HEK293 (cell line): ENCODE measurements around the gene CEP295NL.

Experiments
- CTCF ChIA-PET: fragments of 350-600 bp; formaldehyde crosslinking; extraction: SDS; loops from one replicate; lab custom pipeline; 2021; ENCODE audit warnings: antibody characterized with exemption; lab: Yijun Ruan, JAX
- POLR2A ChIA-PET: fragments of 300-600 bp; formaldehyde crosslinking; extraction: SDS; loops from one replicate; lab custom pipeline; 2020; ENCODE audit warnings: antibody characterized with exemption, inconsistent platforms; lab: Yijun Ruan, JAX
- H3K27ac ChIP-seq: fragments of 200-500 bp; sonication (Bioruptor generic); 2 replicates; pipeline ENCODE4 v1.5.1; 2014; ENCODE audit warnings: low read depth, low read length, control low read depth, inconsistent platforms; ENCODE audit errors: extremely low read depth
- H3K36me3 ChIP-seq, 2 experiments: fragments of 200-500 bp in 1 of 2; sonication (Bioruptor generic) in 1 of 2; 1 replicate in 1 of 2; 2 replicates in 1 of 2; pipeline ENCODE4 v1.5.1; 2014 to 2017; ENCODE audit warnings: inconsistent platforms in 2 of 2, low read length in 2 of 2; ENCODE audit not compliant: control insufficient read depth in 2 of 2, insufficient read depth in 1 of 2
- H3K4me1 ChIP-seq: fragments of 200-500 bp; sonication (Bioruptor generic); 2 replicates; pipeline ENCODE4 v1.5.1; 2014; ENCODE audit warnings: mild to moderate bottlenecking, low read length, inconsistent platforms; ENCODE audit not compliant: control insufficient read depth, insufficient read depth
- H3K4me3 ChIP-seq: 2 replicates; pipeline ENCODE4 v1.5.1; 2011; ENCODE audit warnings: low read depth, mild to moderate bottlenecking, control low read depth, low read length, moderate library complexity
- H3K9me3 ChIP-seq: fragments of 200-500 bp; sonication (Bioruptor generic); 2 replicates; pipeline ENCODE4 v1.5.1; 2014; ENCODE audit warnings: low read depth, low read length, inconsistent platforms; ENCODE audit not compliant: control insufficient read depth, insufficient read depth
- KLF1 ChIP-seq: fragments of 450-650 bp; formaldehyde crosslinking; IDR thresholded peaks from 2 replicates; pipeline ENCODE4 v1.5.1; 2016; ENCODE audit warnings: missing biosample characterization, missing genetic modification characterization
- OSR2 ChIP-seq: fragments of 450-650 bp; formaldehyde crosslinking; IDR thresholded peaks from 2 replicates; pipeline ENCODE4 v1.5.1; 2016; ENCODE audit warnings: missing biosample characterization, missing genetic modification characterization
- PBX3 ChIP-seq: sonication (generic); formaldehyde crosslinking; IDR thresholded peaks from 2 replicates; pipeline ENCODE4 v1.8.1; 2022; ENCODE audit warnings: mild to moderate bottlenecking, moderate library complexity, missing genetic modification reagents
- SCRT1 ChIP-seq: fragments of 450-650 bp; formaldehyde crosslinking; IDR thresholded peaks from 2 replicates; pipeline ENCODE4 v1.5.1; 2016; ENCODE audit warnings: missing biosample characterization, missing genetic modification characterization, borderline replicate concordance
- SCRT2 ChIP-seq: fragments of 450-650 bp; formaldehyde crosslinking; IDR thresholded peaks from 2 replicates; pipeline ENCODE4 v1.5.1; 2016; ENCODE audit warnings: missing biosample characterization, missing genetic modification characterization
- YY1 ChIP-seq: fragments of 450-650 bp; formaldehyde crosslinking; IDR thresholded peaks from 2 replicates; pipeline ENCODE4 v1.5.1; 2018; ENCODE audit warnings: missing biosample characterization, missing genetic modification characterization
- ZFHX2 ChIP-seq: fragments of 450-650 bp; formaldehyde crosslinking; conservative IDR thresholded peaks from 2 replicates; pipeline ENCODE4 v1.5.1; 2016; ENCODE audit warnings: missing biosample characterization, missing genetic modification characterization
- ZNF10 ChIP-seq: fragments of 450-650 bp; formaldehyde crosslinking; IDR thresholded peaks from 2 replicates; pipeline ENCODE4 v1.5.1; 2017; ENCODE audit warnings: missing biosample characterization, missing genetic modification characterization
- ZNF146 ChIP-seq: fragments of 450-650 bp; formaldehyde crosslinking; IDR thresholded peaks from 2 replicates; pipeline ENCODE4 v1.5.1; 2016; ENCODE audit warnings: missing biosample characterization, missing genetic modification characterization
- ZNF155 ChIP-seq: fragments of 450-650 bp; formaldehyde crosslinking; IDR thresholded peaks from 2 replicates; pipeline ENCODE4 v1.5.1; 2016; ENCODE audit warnings: missing biosample characterization, missing genetic modification characterization
- ZNF48 ChIP-seq: fragments of 450-650 bp; formaldehyde crosslinking; IDR thresholded peaks from 2 replicates; pipeline ENCODE4 v1.5.1; 2016; ENCODE audit warnings: missing biosample characterization, missing genetic modification characterization
- ZNF529 ChIP-seq: fragments of 450-650 bp; formaldehyde crosslinking; IDR thresholded peaks from 2 replicates; pipeline ENCODE4 v1.5.1; 2017; ENCODE audit warnings: missing genetic modification characterization, missing biosample characterization; ENCODE audit not compliant: insufficient replicate concordance
- ZNF600 ChIP-seq: fragments of 450-650 bp; formaldehyde crosslinking; IDR thresholded peaks from 2 replicates; pipeline ENCODE4 v1.5.1; 2016; ENCODE audit warnings: missing biosample characterization, missing genetic modification characterization
- ZNF626 ChIP-seq: fragments of 450-650 bp; sonication (Bioruptor Pico); formaldehyde crosslinking; IDR thresholded peaks from 2 replicates; pipeline ENCODE4 v1.5.1; 2018; ENCODE audit warnings: missing biosample characterization, missing genetic modification characterization, inconsistent platforms
- ZNF664 ChIP-seq: fragments of 450-650 bp; formaldehyde crosslinking; IDR thresholded peaks from 2 replicates; pipeline ENCODE4 v1.5.1; 2016; ENCODE audit warnings: missing biosample characterization, missing genetic modification characterization
- ZNF837 ChIP-seq: fragments of 450-650 bp; formaldehyde crosslinking; IDR thresholded peaks from 2 replicates; pipeline ENCODE4 v1.5.1; 2016; ENCODE audit warnings: missing biosample characterization, missing genetic modification characterization
- TF ChIP-seq, protein P1 (sequence below): fragments of 450-650 bp; formaldehyde crosslinking; IDR thresholded peaks from 2 replicates; pipeline ENCODE4 v1.5.1; 2016; ENCODE audit warnings: missing biosample characterization, missing genetic modification characterization
- TF ChIP-seq, protein P2 (sequence below): fragments of 450-650 bp; formaldehyde crosslinking; IDR thresholded peaks from 2 replicates; pipeline ENCODE4 v1.5.1; 2017; ENCODE audit warnings: missing biosample characterization, missing genetic modification characterization
- TF ChIP-seq, protein P3 (sequence below): fragments of 450-650 bp; formaldehyde crosslinking; IDR thresholded peaks from 2 replicates; pipeline ENCODE4 v1.5.1; 2016; ENCODE audit warnings: missing biosample characterization, missing genetic modification characterization

Gene CEP295NL

GRCh38 chr17:78876094-78876597, 26.9 kb downstream of the CEP295NL start (continued):
- TF ChIP-seq, protein P1, sequence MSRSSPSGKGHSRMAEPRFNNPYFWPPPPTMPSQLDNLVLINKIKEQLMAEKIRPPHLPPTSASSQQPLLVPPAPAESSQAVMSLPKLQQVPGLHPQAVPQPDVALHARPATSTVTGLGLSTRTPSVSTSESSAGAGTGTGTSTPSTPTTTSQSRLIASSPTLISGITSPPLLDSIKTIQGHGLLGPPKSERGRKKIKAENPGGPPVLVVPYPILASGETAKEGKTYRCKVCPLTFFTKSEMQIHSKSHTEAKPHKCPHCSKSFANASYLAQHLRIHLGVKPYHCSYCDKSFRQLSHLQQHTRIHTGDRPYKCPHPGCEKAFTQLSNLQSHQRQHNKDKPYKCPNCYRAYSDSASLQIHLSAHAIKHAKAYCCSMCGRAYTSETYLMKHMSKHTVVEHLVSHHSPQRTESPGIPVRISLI (tag by site-specific recombination) = no peak
- TF ChIP-seq ZNF155 (no peak), ZNF626 (tag by site-specific recombination) (no peak), ZNF146 (tag by site-specific recombination) (no peak)

- TF ChIP-seq ZNF48 (no peak), ZNF837 (tag by site-specific recombination) (no peak), ZFHX2 (tag by site-specific recombination) (0 out of 2 replicates have a peak, but pooled peaks have one; percentile 17), SCRT1 (peak; percentile 76; the same call in 1 of the 2 replicates), ZNF600 (tag by site-specific recombination) (peak; percentile 69), PBX3 (CRISPR knock-in tag) (no peak), KLF1 (tag by site-specific recombination) (peak; percentile 81), ZNF10 (tag by site-specific recombination) (no peak), ZNF529 (tag by site-specific recombination) (no peak), OSR2 (no peak), YY1 (tag by site-specific recombination) (no peak), ZNF664 (tag by site-specific recombination) (no peak), SCRT2 (tag by site-specific recombination) (peak; percentile 94)
- TF ChIP-seq, protein P2, sequence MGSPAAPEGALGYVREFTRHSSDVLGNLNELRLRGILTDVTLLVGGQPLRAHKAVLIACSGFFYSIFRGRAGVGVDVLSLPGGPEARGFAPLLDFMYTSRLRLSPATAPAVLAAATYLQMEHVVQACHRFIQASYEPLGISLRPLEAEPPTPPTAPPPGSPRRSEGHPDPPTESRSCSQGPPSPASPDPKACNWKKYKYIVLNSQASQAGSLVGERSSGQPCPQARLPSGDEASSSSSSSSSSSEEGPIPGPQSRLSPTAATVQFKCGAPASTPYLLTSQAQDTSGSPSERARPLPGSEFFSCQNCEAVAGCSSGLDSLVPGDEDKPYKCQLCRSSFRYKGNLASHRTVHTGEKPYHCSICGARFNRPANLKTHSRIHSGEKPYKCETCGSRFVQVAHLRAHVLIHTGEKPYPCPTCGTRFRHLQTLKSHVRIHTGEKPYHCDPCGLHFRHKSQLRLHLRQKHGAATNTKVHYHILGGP = peak; percentile 62
- TF ChIP-seq, protein P3, sequence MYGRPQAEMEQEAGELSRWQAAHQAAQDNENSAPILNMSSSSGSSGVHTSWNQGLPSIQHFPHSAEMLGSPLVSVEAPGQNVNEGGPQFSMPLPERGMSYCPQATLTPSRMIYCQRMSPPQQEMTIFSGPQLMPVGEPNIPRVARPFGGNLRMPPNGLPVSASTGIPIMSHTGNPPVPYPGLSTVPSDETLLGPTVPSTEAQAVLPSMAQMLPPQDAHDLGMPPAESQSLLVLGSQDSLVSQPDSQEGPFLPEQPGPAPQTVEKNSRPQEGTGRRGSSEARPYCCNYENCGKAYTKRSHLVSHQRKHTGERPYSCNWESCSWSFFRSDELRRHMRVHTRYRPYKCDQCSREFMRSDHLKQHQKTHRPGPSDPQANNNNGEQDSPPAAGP (tag by site-specific recombination) = 0 out of 2 replicates have a peak, but pooled peaks have one; percentile 31
- no peak overlapping the region for H3K27ac ChIP-seq
- no peak overlapping the region for H3K4me3 ChIP-seq
- CTCF ChIA-PET = interaction anchor here (0.6 to 4.7 kb wide), 5 partner anchors 9 to 517 kb away, joined by 3 to 41 read pairs (median 3); no protein-coding TSS in a partner anchor
- H3K9me3 ChIP-seq = no peaks in the 10 kb centered on the region
- H3K4me1 ChIP-seq = peaks cover 14% of the 10 kb centered on the region
- POLR2A ChIA-PET = no interaction called here
- H3K36me3 ChIP-seq = peaks cover 0 to 12% of the 10 kb centered on the region in 2 experiments; a peak in 2 of 3 replicates
Measured at GRCh38 chr17:78875363-78876093, 27.5 kb downstream of the CEP295NL start.
